ENCODE results near the gene STOML1.

GRCh38 chr15:73930371-73930770 lies 61.7 kb downstream of the STOML1 start:
- TF ChIP-seq, protein P1, sequence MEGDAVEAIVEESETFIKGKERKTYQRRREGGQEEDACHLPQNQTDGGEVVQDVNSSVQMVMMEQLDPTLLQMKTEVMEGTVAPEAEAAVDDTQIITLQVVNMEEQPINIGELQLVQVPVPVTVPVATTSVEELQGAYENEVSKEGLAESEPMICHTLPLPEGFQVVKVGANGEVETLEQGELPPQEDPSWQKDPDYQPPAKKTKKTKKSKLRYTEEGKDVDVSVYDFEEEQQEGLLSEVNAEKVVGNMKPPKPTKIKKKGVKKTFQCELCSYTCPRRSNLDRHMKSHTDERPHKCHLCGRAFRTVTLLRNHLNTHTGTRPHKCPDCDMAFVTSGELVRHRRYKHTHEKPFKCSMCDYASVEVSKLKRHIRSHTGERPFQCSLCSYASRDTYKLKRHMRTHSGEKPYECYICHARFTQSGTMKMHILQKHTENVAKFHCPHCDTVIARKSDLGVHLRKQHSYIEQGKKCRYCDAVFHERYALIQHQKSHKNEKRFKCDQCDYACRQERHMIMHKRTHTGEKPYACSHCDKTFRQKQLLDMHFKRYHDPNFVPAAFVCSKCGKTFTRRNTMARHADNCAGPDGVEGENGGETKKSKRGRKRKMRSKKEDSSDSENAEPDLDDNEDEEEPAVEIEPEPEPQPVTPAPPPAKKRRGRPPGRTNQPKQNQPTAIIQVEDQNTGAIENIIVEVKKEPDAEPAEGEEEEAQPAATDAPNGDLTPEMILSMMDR (IDR thresholded peaks at IDR 0.05; ENCODE audit: poor library complexity), result no peak
- no peak for TF ChIP-seq EZH2 (IDR thresholded peaks at IDR 0.05; ENCODE audit: borderline replicate concordance)
